Measurements from ENCODE around the gene RUNX3.

RUNX3 gene

GRCh38 chr1:24928689-24929397 lies 1.2 kb downstream of the RUNX3 start:
- peak in 1 of 14 donors; percentile 35 for DNase-seq

DNA sequence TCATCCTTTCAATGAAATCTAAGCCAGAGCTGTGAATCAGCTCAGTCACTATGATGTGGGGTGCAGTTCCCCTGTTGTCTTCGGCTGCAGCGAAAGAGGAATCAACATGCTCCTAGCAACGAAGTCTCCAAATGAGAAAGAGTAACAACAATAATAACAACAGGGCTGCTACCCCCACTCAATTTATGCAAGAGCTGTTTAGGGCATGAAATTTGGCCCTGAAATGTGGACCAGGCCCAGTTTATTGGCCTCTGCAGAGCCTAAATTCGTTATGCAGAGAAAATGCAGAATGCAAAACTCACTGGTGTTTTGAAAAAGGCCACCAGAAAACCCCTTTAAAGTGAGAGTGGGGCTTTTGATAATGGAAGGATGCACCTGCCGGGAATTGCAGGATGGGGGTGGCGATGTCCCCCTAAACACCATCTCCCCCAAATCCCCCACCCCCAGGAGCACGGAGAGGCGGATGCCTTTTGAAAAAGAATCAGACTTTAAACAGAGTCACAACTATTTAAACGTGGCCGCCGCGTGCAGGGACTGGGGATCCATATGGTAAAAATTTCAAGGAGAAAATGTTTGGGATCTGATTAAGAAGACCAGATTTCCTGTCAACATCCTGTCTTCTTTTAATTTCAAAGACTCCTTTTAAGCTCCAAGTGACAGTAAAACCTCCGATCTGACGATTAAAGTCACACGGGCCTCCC lies 1.9 kb downstream of the RUNX3 start:
- no peak for DNase-seq

GRCh38 chr1:24927473-24927872 lies 2.6 kb downstream of the RUNX3 start:
- DNase-seq, result no peak

- no peak for DNase-seq
Observed at GRCh38 chr1:24926563-24927249, 3.4 kb downstream of the RUNX3 start.

DNA sequence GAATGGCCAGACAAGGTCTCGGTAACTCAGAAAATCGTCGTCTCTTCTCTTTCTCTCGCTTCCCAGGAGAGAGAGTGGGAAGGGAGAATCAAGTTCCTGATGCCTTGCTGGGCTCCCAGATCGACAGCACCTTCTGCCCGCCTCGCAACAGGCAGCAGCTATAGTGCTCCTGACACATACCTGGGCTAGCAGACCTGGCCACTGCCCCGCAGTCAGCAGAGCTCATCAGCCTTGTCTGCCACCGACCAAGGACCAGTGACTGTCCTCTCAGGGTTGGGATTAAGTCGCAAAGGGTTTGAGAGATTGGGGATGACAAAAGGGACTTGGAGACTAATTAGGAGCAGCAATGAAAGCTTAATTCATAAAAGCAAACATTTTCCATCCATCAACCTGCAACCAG lies 4.1 kb downstream of the RUNX3 start:
- no peak for DNase-seq

DNA sequence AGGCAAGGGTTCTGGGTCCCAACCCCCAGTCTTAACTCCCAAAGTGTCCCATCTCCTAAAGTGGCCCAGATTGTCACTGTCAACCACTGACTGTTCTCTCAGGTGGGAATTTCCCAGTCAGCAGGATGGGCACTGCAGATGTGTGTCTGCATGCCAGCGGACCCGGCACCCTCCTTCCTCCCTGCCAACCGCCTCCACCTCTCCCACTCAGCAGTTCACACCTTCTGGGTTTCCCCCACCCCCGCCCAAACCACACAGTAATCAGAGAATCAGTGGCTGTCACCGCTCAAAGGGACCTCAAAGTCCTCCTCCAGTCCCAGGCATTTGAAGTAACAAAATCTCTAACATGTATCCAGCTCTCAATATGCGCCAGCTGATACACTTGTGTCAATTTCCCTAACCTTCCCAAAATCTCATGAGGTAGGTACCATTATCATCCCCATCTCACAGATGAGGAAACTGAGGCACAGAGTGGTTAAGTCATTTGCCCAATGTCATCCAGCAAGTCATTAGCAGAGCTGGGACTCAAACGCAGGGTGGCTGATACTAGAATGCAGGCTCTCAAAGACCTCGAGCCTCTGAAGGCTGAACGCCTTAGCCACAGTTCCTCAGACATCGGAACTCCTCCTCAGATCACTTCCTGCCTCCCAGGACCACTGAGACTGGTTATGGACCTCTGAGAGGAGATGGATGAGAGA lies 4.8 kb downstream of the RUNX3 start:
- DNase-seq, result no peak

- DNase-seq, result no peak
Observed at GRCh38 chr1:24923485-24924113, 6.5 kb downstream of the RUNX3 start.

DNA sequence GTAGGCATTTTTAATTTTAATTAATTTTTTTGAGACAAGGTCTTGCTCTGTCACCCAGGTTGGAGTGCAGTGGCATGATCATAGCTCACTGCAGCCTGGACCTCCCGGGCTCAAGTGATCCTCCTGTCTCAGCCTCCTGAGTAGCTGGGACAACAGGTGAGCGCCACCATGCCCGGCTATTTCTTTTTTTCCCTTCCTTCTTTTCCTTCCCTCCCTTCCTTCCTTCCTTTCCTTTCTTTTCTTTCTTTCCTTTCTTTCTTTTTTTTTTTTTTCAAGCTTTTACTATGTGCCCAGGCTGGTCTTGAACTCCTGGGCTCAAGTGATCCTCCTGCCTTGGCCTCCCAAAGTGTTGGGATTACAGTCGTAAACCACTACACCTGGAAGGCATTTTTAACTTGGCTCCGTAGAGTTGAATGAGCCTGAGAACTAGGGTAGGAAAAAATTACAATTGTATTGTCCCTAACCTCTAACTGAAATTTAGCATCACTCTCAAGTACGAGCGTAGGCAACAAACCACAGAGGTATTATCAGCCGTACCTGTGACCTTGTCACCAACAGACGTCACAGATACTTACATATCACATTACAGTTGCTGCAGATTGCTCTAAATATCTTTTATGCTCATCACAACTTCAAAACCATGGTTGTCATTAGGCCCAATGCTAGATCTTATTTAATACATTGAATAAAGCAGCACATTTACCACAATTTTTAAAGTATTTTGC lies 8.0 kb downstream of the RUNX3 start:
- DNase-seq, result no peak

DNA sequence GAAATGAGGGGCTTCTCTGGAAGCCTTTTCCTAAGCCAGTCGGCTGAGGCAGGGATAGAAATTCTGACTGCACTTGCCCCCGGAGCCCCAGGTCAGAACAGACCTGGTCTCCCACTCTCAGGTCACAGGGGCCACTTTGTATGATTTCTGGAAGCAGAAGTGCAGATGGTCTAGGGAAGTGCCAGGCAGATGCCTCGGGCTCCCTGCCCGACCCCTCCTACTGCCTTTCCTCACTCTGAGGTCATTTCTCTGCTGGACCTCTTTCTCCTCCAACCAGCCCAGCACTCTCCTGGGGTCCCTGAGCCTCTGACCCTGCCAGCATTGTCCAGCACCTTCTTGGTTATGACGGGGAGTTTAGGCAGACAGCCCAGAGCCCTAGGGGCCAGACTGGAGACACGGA lies 8.7 kb downstream of the RUNX3 start:
- no peak for DNase-seq

- DNase-seq, result no peak
Observed at GRCh38 chr1:24920533-24920925, 9.5 kb downstream of the RUNX3 start.

GRCh38 chr1:24919791-24920532 lies 10.1 kb downstream of the RUNX3 start:
- no peak for DNase-seq

DNA sequence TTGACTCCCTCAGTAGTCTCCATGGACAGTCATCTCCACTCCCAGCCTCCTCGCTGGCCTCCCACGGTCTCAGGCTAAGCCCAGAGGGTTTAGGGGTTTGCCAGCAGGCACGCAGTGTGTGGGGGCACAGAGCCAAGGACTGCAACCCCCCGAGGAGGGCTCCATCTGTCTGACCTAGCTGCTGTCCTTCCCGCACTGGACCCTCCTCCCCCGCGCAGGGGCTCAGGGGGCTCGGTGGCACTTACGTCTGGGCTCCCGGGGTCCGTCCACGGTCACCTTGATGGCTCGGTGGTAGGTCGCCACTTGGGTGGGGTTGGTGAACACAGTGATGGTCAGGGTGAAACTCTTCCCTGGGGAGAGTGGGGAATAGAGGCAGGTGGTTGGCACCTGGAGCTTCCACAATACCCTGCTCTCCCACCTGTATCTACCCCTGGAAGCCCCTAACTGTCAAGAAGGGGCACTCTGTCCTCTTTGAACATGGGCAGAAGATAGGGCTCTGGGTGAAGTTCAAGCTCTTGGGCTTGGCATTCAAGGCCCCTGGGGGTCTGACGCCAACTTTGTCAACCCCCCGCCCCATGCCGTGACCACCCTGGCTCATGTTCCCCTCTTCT lies 11.0 kb downstream of the RUNX3 start:
- DNase-seq, result no peak

GRCh38 chr1:24918370-24918769 lies 11.7 kb downstream of the RUNX3 start:
- DNase-seq, result no peak

GRCh38 chr1:24917327-24918074 lies 12.6 kb downstream of the RUNX3 start:
- no peak for DNase-seq

DNA sequence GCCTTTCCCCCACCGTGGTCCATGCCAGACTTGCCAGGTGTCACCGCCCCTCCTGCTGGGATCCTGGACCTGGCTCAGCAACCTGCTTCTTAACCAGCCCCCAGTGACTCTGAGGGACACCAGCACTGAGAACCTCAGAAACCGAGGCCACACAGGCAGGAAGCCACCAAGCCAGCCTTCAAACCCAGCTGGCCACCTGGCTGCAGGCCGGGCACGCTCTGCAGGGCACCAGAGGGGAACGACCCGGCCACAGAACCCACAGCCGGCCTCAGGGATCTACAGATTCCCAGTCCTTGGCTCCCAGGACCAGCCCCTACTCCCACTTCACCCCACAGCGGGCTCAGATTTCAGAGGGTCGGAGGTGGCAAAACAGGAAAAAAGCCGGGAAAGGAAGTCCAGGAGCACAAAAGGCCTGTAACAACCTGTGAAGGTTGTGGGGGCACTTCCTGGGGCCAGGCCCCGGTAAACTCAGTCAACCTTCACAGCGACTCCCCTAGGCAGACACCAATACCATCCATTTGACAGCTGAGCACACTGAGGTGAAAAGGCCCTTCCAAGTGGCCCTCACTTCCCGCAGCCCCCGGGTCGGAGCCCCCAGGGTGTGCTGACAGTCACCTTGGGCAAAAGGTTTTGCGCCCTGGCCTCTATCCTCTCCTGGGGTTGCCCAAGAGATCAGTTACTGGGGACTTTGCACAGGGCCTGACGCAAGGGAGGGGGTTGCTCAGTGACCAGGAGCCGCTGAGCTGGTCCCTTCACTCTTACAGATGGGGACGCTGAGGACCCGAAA lies 14.1 kb downstream of the RUNX3 start:
- no peak for DNase-seq

DNA sequence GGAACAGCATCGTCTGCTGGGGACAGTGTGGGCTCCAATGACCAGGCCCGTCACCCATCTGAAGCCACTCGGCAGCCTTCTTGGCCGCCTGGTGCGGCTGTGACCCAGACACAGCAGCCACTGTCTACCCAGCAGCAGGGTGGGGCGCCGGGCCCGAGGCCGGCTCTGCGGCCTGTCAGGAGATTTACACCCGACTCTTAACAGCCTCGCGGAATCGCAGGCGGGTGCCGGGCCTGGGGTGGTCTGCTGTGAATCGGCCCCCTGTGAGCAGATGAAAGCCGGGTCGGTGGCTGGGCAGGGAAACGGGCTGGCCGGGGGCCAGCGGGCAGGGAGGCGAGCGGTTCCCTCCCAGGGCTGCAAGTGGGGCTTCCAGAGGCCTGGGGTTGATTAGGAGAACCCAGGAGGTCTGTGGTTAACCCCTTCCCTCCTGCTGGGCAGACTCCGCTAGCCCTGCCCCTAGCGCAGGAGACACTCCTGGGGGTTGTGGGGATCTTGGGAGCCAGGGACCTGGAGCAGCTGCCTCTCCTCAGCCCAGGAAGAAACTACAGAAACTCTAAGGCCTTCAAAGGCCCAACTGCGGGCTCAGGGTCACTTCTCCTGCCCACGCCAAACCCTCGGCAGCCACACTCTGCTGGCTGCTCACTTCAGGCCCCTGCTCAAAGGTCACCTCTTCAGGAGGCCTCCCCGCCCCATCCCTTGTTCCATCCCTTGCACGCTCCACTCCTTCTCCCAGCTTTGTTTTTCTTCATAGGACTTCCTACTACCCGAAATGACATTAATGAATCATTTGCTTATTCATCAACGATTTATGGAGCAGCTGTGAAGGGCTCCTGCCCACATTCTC lies 15.6 kb downstream of the RUNX3 start:
- DNase-seq, result peak in 9 of 14 donors; percentile 3 to 39 (median 17)

GRCh38 chr1:24913616-24914225 lies 16.4 kb downstream of the RUNX3 start:
- no peak for DNase-seq

GRCh38 chr1:24913274-24913604 lies 16.8 kb downstream of the RUNX3 start:
- no peak for DNase-seq
